HUES48 (cell line): Measurements from ENCODE around the gene PDE11A.

ENCODE experiments used
- H3K27ac ChIP-seq: one replicate; pipeline ENCODE4 v1.7.0; 2013; ENCODE audit warnings: low read depth, low read length, inconsistent platforms
- H3K27me3 ChIP-seq: 2 replicates; pipeline ENCODE4 v1.6.1; 2013; ENCODE audit warnings: mild to moderate bottlenecking, low read length; ENCODE audit not compliant: control insufficient read depth, insufficient read depth
- H3K36me3 ChIP-seq: 2 replicates; pipeline ENCODE4 v1.6.1; 2013; ENCODE audit warnings: low read length; ENCODE audit not compliant: control insufficient read depth, insufficient read depth
- H3K4me1 ChIP-seq: 2 replicates; pipeline ENCODE4 v1.6.1; 2013; ENCODE audit warnings: mild to moderate bottlenecking, low read length; ENCODE audit not compliant: control insufficient read depth, insufficient read depth
- H3K4me3 ChIP-seq: 2 replicates; pipeline ENCODE4 v1.5.1; 2013; ENCODE audit warnings: mild to moderate bottlenecking, low read depth, low read length
- H3K9ac ChIP-seq: 2 replicates; pipeline ENCODE4 v1.6.1; 2013; ENCODE audit warnings: mild to moderate bottlenecking, low read depth, low read length, moderate library complexity
- H3K9me3 ChIP-seq: 2 replicates; pipeline ENCODE4 v1.6.1; 2013; ENCODE audit warnings: low read length; ENCODE audit not compliant: control insufficient read depth, insufficient read depth

Gene PDE11A

GRCh38 chr2:177724398-177725287, 347.9 kb downstream of the PDE11A start:
- no peak overlapping the region for H3K9ac ChIP-seq
- H3K36me3 ChIP-seq: no peaks in the 10 kb centered on the region
- peaks cover 45% of the 10 kb centered on the region for H3K27me3 ChIP-seq
- H3K4me1 ChIP-seq: peaks cover 4% of the 10 kb centered on the region; the same call in 1 of the 2 replicates
- H3K4me3 ChIP-seq: no peak overlapping the region
- no peak overlapping the region for H3K27ac ChIP-seq
- no peaks in the 10 kb centered on the region for H3K9me3 ChIP-seq

DNA sequence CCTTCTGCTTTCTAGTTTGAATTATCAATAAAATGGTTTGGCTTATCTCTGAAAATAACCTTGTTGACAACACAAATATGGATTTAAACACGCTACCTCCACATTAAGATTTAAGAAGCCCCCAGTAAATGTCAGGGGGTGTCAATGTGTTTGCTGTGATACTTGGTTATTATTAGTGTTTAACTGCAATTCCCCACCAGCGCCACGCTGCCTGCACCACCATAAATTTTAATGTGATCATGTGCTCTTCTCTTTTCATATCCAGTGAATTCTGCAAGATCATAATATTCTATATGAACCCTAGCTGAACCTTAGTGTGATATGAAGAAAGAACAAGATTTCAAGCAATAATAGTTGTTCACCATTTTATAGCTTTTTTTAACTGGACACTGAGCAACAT, 349.3 kb downstream of the PDE11A start:
- no peak overlapping the region for H3K27ac ChIP-seq
- no peaks in the 10 kb centered on the region for H3K9me3 ChIP-seq
- no peak overlapping the region for H3K4me3 ChIP-seq
- no peaks in the 10 kb centered on the region for H3K36me3 ChIP-seq
- H3K4me1 ChIP-seq: peaks cover 4% of the 10 kb centered on the region; the same call in 1 of the 2 replicates
- H3K27me3 ChIP-seq: peaks cover 31% of the 10 kb centered on the region
- H3K9ac ChIP-seq: no peak overlapping the region

DNA sequence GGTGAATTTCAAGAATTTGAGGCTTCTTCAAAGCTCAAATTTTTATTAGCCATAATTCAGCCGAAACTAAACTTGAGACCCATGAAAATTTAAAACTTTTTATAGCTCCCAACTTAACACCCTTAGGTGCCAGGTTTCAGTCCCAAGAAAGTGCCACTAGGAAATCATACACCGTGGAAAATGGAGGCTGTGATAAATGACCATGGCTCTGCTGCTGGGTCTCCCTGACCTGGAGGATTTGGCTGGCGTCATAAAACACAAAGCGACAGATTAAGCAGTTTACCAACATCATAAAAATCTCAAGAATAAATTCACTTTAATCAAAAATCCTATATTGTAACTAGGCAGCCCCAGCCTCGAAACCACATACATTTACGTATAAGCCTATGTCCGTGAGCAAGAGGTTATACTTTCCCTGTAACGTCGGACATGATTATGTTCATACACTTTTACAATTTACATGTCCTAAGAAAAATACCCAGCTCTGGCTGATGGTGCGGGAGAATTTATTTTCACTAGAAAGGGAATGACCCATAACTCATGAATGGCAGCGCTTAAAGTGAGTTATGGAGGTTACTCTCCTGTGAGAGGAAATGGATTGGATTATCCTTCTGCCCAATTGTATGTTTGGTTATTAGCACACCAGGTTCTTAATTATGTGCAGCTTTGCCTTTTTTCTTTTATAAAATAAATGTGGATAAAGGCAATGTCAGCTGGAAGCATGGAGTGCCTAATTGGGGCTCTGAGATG, 350.6 kb downstream of the PDE11A start:
- Histone ChIP-seq H3K4me3 (no peak overlapping the region), H3K9me3 (no peaks in the 10 kb centered on the region), H3K4me1 (peaks cover 4% of the 10 kb centered on the region; the same call in 1 of the 2 replicates), H3K36me3 (no peaks in the 10 kb centered on the region), H3K9ac (no peak overlapping the region), H3K27ac (no peak overlapping the region), H3K27me3 (peaks cover 19% of the 10 kb centered on the region)

GRCh38 chr2:177721087-177721486, 351.5 kb downstream of the PDE11A start:
- no peaks in the 10 kb centered on the region for H3K9me3 ChIP-seq
- no peak overlapping the region for H3K4me3 ChIP-seq
- peaks cover 10% of the 10 kb centered on the region; the same call in 1 of the 2 replicates for H3K27me3 ChIP-seq
- H3K27ac ChIP-seq: no peak overlapping the region
- H3K9ac ChIP-seq: no peak overlapping the region
- H3K4me1 ChIP-seq: peaks cover 4% of the 10 kb centered on the region; the same call in 1 of the 2 replicates
- no peaks in the 10 kb centered on the region for H3K36me3 ChIP-seq

DNA sequence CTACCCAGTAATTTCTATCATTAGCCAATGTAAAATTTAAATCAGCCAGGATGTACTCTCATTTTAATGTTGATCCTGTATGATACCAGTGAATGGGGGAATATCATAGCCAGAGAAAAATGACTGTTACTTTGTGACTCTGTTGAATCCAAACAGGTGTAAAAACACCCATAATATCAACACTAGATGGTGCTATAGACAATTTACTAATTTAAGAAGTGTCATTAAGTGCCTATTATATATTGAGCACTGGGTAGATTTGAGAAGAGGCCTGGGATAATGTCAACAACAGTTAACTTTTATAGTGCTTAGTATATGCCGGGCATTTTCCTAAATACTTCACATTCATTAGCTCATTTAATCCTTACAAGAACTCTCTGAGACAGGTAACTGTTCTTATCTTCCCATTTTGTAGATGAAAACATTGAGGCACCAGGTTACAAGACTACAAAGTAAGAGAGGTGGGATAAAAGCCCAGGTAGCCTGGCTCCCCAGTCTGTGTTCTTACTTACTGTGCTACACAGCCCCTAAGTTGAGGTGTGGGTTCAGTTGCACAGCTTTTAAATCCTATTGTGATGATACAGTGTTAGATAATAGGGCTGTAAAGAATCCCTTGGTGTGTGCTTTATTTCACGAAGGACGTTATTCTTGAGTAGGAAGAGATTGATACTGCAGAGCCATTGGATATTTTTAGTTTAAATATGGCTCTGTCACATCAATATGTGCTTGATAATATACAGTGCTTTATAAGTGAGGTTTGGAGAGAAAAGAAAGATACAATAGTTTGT, 354.6 kb downstream of the PDE11A start:
- Histone ChIP-seq H3K27ac (no peak overlapping the region), H3K9ac (no peak overlapping the region), H3K4me1 (no peaks in the 10 kb centered on the region)

GRCh38 chr2:177716484-177716883, 356.1 kb downstream of the PDE11A start:
- H3K36me3 ChIP-seq: no peaks in the 10 kb centered on the region
- no peak overlapping the region for H3K27ac ChIP-seq
- no peaks in the 10 kb centered on the region for H3K27me3 ChIP-seq
- no peaks in the 10 kb centered on the region; the same call in 1 of the 2 replicates for H3K4me1 ChIP-seq
- no peak overlapping the region for H3K9ac ChIP-seq
- no peak overlapping the region for H3K4me3 ChIP-seq
- H3K9me3 ChIP-seq: no peaks in the 10 kb centered on the region

More for the DNA sequence above, 354.6 kb downstream of the PDE11A start:
- H3K36me3 ChIP-seq: no peaks in the 10 kb centered on the region
- no peaks in the 10 kb centered on the region for H3K9me3 ChIP-seq
- no peak overlapping the region for H3K4me3 ChIP-seq
- no peaks in the 10 kb centered on the region for H3K27me3 ChIP-seq

- Histone ChIP-seq H3K9ac (no peak overlapping the region), H3K9me3 (no peaks in the 10 kb centered on the region), H3K4me1 (no peaks in the 10 kb centered on the region; the same call in 1 of the 2 replicates), H3K36me3 (no peaks in the 10 kb centered on the region), H3K27ac (no peak overlapping the region), H3K27me3 (no peaks in the 10 kb centered on the region), H3K4me3 (no peak overlapping the region)
These were observed 356.8 kb downstream of the PDE11A start for GRCh38 chr2:177715771-177716170.

GRCh38 chr2:177714704-177715103, 357.9 kb downstream of the PDE11A start:
- no peaks in the 10 kb centered on the region for H3K36me3 ChIP-seq
- no peaks in the 10 kb centered on the region for H3K9me3 ChIP-seq
- no peaks in the 10 kb centered on the region; the same call in 1 of the 2 replicates for H3K4me1 ChIP-seq
- no peak overlapping the region for H3K9ac ChIP-seq
- no peak overlapping the region for H3K27ac ChIP-seq
- H3K4me3 ChIP-seq: no peak overlapping the region
- H3K27me3 ChIP-seq: no peaks in the 10 kb centered on the region

DNA sequence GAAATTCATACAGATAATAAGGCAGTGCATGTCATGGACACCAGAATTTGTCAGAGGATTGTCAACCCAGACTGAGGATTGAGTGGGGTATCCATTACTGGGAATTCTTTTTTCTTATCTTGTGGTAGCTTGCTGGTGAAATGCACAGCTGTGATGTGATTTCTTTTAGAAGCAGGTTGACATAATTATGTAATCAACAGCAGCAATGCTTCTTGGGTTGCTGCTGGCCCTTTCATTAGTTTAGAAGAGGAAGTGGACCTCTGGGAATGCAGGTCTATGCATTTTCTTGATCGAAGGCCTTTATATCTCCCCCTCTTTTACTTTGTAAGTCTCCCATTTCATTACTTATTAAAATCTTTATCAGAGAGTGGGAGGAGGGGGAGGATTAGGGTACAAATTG, 360.1 kb downstream of the PDE11A start:
- Histone ChIP-seq H3K4me1 (no peaks in the 10 kb centered on the region; the same call in 1 of the 2 replicates), H3K27ac (no peak overlapping the region), H3K36me3 (no peaks in the 10 kb centered on the region), H3K4me3 (no peak overlapping the region), H3K27me3 (no peaks in the 10 kb centered on the region), H3K9me3 (no peaks in the 10 kb centered on the region), H3K9ac (no peak overlapping the region)

DNA sequence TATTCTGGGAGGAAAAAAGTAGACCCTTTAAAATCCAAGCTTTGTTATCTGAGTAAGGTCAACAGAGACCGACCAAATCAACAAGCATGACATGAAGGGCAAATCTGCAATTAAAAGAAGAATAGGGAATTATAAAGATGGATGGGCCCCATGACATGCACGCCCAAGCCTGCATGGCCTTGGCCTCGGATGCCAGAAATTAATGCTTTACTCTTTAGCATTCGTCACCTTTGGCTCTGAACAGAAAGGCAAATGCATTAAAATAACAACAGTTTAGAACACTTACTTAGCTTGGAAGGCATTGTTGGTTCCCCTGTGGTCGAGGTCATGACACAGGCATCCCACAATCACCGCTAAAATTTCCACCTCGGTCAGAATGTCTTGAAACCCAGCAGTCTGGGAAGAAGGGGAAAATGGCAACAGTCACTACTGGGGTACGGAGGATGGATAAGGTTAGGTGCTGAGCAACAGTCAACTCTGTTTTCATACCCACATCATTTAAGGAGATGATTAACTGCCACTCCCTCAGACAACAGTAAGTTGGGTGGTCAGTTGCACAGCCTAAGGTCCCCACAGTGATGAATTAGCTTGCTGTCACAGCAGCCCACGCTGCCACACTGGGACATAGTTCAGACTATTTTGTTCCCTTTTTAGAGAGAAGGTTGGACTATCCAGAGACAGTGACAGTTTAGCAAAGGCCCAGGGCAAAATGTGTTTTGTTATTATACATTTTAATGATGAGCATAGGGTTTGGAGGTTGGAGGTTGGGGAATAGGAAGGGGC, 360.9 kb downstream of the PDE11A start:
- no peak overlapping the region for H3K9ac ChIP-seq
- H3K9me3 ChIP-seq: no peaks in the 10 kb centered on the region
- no peaks in the 10 kb centered on the region for H3K36me3 ChIP-seq
- H3K27me3 ChIP-seq: no peaks in the 10 kb centered on the region
- no peak overlapping the region for H3K4me3 ChIP-seq
- H3K4me1 ChIP-seq: no peaks in the 10 kb centered on the region; the same call in 1 of the 2 replicates
- no peak overlapping the region for H3K27ac ChIP-seq
